D721Med (cell line): Measurements from ENCODE around the gene SH3RF3.

Source experiments
- DNase-seq: peaks from one replicate; pipeline ENCODE4 v3.0.0; 2011; ENCODE audit warnings: low spot score; ENCODE audit not compliant: insufficient read length
- FAIRE-seq: peaks from 2 replicates; lab custom pipeline; 2011; peaks lifted over from hg19 to GRCh38; lab: Jason Lieb, UNC
- TF ChIP-seq, protein P1 (sequence below): IDR thresholded peaks from 2 replicates; pipeline ENCODE4 v1.5.1; 2012; ENCODE audit warnings: mild to moderate bottlenecking, control low read depth; ENCODE audit not compliant: insufficient read depth; ENCODE audit errors: missing control alignments

SH3RF3 gene

DNA sequence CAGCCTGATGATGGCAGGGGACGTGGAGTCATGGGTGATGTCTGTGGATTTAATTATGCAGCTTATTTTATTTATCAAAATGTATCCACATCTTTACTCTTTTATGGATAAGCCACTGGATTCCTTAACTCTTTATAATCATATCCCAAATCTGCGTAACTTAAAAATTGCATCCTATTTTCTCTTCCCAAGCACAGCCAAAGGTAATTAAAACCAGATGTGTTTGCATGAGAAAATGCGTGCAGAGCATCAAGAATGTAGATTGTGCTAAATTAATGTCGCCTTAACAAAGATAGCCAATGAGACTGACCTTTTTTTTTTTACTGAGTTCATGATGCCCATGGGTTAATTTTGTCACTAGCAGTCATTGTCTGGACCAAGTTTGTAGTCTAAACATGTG, 10.0 kb downstream of the SH3RF3 start:
- TF ChIP-seq, protein P1, sequence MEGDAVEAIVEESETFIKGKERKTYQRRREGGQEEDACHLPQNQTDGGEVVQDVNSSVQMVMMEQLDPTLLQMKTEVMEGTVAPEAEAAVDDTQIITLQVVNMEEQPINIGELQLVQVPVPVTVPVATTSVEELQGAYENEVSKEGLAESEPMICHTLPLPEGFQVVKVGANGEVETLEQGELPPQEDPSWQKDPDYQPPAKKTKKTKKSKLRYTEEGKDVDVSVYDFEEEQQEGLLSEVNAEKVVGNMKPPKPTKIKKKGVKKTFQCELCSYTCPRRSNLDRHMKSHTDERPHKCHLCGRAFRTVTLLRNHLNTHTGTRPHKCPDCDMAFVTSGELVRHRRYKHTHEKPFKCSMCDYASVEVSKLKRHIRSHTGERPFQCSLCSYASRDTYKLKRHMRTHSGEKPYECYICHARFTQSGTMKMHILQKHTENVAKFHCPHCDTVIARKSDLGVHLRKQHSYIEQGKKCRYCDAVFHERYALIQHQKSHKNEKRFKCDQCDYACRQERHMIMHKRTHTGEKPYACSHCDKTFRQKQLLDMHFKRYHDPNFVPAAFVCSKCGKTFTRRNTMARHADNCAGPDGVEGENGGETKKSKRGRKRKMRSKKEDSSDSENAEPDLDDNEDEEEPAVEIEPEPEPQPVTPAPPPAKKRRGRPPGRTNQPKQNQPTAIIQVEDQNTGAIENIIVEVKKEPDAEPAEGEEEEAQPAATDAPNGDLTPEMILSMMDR = no peak

DNA sequence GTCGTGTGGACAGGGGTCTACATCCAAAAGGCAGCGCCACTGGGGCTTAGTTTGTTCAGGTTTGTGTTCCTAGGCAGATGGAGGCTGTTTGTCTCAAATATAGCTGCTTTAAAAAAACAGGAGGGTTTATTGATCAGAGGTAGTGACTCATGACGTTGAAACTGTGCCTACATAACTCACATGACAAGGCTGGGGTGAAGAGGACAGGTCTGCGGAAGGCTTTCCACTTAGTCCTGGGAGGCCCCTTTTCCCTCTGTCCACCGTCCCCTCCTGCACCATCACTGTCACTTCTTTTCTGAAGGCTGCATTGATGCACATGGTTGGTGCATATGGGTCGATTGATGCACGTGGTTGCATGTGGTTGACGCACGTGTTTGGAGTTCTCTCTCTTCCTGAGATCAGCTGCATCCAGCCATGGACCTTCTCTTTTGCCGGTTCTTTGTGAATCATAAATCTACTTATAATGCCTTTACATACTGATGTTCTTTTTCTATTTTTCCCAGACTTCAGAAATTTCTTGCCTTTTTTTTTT, 10.9 kb downstream of the SH3RF3 start:
- TF ChIP-seq, protein P1 = no peak
- DNase-seq = no peak
- FAIRE-seq = no peak

More for the DNA sequence above, 10.0 kb downstream of the SH3RF3 start:
- FAIRE-seq (no peak), DNase-seq (no peak)

DNA sequence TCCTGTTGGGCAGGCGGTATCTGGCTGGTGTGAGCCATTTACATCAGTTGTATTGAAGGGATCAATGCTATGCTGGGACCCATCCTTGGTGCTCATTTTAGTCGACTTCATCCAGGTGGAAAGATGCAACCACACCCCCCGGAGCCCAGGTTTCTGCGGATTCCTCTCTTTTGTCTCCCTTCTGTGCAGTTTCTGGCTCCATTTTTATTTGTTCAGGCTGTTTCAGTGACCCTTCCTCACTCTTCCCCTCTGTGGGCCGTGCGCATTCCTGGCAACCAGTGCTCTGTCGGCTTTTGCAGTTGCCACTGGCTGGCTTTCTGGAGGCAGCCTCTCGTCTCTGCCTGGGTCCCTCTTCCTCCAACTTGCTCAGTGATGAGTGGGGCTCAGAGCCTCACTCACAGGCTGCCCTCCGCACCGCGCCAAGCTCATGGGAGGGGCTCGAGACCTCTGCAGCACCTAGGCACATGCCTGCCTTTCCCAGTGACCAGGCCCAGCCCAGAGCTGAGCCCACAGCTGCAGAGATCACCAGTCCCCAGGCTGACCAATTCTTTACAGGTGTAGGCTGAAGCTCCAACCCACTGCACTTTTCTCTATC, 12.1 kb downstream of the SH3RF3 start:
- DNase-seq (no peak), FAIRE-seq (no peak)
- TF ChIP-seq, protein P1 = no peak

DNA sequence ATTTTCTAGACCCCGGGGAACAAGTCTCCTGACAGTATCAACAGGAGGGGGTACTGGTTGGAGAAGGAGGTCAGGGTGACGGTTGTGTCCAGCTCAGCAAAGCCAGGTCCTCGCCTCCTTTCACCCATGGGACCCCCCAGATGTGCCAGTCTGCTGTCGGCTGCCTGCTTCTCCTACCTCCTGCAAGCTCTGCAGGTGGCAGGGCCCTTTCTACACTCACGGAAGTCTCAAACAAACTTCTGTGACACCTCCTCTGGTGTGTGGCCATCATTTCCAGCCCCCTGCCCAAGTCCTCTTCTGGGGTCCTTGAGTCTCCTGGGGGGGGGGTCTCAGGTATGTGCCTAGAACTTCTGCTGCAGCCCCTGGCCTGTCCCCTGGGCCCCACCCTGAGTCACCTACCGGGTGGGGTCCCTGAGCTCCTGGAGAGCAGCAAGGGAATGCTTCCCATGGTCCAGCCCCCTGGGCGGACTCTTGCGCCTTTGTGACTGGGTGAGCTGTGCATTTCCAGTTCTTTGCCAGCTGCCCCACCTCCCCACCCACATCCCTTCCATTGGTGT, 12.8 kb downstream of the SH3RF3 start:
- TF ChIP-seq, protein P1 = no peak
- DNase-seq (no peak), FAIRE-seq (no peak)

DNA sequence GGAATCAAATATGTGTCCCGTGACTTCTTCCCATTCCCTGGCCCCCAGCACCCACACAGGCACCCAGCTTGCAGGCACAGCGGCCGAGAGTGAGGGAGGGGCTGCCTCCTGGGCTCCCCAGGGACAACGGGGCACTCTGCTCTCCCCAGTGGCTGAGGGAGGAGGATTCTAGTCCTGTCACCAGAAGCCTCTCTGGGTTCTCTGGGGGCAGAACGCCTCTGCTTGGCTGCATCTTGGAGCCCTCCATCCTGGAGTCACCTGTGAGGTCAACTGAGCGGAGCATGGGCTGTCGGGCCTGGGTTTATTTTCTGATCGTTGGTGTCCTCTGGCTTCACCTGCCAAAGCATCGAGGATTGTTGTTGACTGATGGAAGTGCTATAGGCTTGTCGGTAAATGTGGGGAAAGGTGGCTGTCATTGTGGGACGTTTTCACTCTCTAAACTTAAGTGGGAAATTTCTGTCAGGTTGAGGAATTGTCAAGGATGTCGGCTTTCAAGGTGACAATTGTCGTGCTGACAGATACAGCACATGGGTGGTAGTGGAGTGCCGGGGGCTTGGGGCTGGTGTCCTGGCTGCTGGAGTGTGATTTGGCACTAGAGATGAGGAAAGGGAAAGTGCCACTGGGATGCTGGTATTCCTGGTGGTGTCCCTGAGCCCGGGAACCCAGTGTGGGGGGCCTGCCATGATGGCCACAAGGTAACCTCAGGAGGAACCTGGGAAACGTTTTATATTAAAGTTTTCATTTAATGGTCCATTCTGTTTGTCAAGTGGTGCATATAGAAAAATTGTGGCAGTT, 13.6 kb downstream of the SH3RF3 start:
- no peak for DNase-seq
- FAIRE-seq = no peak
- TF ChIP-seq, protein P1 = no peak

DNA sequence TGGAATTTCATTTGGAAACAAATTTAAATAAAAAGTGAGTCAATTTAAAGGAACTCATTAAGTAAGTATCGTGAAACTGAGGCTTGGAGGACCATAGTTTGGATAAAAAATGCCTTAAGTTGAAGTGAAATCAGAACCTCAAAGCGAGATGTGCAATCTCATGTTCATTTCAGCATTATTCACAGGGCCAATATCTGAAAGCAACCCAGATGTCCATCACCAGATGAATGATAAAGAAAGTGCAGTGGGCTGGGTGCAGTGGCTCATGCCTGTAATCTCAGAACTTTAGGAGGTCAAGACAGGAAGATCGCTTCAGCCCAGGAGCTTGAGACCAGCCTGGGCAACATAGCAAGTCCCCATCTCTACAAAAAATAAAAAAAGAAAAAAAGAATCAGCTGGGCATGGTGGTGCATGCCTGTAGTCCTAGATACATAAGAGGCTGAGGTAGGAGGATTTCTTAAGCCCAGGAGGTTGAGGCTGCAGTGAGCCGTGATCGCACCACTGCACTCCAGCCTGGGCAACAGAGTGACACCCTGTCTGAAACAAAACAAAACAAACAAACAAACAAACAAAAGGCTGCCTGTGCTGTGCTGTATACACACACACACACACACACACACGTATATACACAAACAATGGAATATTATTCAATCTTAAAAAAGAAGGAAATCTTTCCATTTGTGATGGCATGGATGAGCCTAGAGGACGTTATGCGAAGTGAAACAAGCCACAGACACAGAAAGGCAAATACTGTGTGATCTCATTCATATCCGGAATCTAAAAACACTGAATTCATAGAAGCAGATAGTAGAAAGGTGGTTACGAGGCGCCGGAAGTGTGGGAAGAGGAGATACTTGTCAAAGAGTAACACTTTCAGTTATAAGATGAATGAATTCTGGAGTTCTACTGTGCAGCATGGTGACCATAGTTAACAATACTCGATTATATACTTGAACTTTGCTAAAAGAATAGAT, 14.5 kb downstream of the SH3RF3 start:
- TF ChIP-seq, protein P1 = no peak
- no peak for DNase-seq
- no peak for FAIRE-seq
